ENCODE measurements around the gene IL3. TPM values are rescaled to one million over a fixed set of nuclear protein-coding genes. Genes with fewer than 3 reads are reported as not detected.

Gene IL3
- total RNA-seq, 1 experiment from 2014 or later, result not detected

DNA sequence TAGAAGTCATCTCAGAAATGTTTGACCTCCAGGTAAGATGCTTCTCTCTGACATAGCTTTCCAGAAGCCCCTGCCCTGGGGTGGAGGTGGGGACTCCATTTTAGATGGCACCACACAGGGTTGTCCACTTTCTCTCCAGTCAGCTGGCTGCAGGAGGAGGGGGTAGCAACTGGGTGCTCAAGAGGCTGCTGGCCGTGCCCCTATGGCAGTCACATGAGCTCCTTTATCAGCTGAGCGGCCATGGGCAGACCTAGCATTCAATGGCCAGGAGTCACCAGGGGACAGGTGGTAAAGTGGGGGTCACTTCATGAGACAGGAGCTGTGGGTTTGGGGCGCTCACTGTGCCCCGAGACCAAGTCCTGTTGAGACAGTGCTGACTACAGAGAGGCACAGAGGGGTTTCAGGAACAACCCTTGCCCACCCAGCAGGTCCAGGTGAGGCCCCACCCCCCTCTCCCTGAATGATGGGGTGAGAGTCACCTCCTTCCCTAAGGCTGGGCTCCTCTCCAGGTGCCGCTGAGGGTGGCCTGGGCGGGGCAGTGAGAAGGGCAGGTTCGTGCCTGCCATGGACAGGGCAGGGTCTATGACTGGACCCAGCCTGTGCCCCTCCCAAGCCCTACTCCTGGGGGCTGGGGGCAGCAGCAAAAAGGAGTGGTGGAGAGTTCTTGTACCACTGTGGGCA, 13.8 kb downstream of the IL3 start:
- Mint-ChIP-seq H3K27ac (ENCODE audit: unreplicated experiment) (no peak overlapping the region), H3K27me3 (ENCODE audit: insufficient read depth, unreplicated experiment) (no peaks in the 10 kb centered on the region), H3K36me3 (ENCODE audit: insufficient read depth, unreplicated experiment) (no peaks in the 10 kb centered on the region), H3K4me3 (ENCODE audit: unreplicated experiment) (no peak overlapping the region), H3K9me3 (ENCODE audit: unreplicated experiment) (no peaks in the 10 kb centered on the region), H3K4me1 (ENCODE audit: low read depth, unreplicated experiment) (no peaks in the 10 kb centered on the region)
- Histone ChIP-seq H3K36me3 (ENCODE audit: control insufficient read depth, insufficient read depth, low read length) (no peaks in the 10 kb centered on the region), H3K4me1 (no peaks in the 10 kb centered on the region), H3K4me3 (ENCODE audit: low read depth, low read length) (no peak overlapping the region), H3K9me3 (no peaks in the 10 kb centered on the region), H3K27me3 (replicated peaks; ENCODE audit: control insufficient read depth, insufficient read depth, low read length) (no peaks in the 10 kb centered on the region)
- BruUV-seq (replicated peaks), result no TSS peak
- POLR2A ChIA-PET, result no interaction called here
- intact Hi-C loops (cut with micrococcal nuclease; ENCODE audit: unreplicated experiment), result no loop called here
- CTCF ChIA-PET, result no interaction called here
- no peak for DNase-seq
- TF ChIP-seq, protein P1, sequence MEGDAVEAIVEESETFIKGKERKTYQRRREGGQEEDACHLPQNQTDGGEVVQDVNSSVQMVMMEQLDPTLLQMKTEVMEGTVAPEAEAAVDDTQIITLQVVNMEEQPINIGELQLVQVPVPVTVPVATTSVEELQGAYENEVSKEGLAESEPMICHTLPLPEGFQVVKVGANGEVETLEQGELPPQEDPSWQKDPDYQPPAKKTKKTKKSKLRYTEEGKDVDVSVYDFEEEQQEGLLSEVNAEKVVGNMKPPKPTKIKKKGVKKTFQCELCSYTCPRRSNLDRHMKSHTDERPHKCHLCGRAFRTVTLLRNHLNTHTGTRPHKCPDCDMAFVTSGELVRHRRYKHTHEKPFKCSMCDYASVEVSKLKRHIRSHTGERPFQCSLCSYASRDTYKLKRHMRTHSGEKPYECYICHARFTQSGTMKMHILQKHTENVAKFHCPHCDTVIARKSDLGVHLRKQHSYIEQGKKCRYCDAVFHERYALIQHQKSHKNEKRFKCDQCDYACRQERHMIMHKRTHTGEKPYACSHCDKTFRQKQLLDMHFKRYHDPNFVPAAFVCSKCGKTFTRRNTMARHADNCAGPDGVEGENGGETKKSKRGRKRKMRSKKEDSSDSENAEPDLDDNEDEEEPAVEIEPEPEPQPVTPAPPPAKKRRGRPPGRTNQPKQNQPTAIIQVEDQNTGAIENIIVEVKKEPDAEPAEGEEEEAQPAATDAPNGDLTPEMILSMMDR (IDR thresholded peaks at IDR 0.05; ENCODE audit: insufficient read depth in 1 of 2, low read depth in 1 of 2, low read length in 1 of 2, severe bottlenecking in 1 of 2, unreplicated experiment in 1 of 2), result no peak

DNA sequence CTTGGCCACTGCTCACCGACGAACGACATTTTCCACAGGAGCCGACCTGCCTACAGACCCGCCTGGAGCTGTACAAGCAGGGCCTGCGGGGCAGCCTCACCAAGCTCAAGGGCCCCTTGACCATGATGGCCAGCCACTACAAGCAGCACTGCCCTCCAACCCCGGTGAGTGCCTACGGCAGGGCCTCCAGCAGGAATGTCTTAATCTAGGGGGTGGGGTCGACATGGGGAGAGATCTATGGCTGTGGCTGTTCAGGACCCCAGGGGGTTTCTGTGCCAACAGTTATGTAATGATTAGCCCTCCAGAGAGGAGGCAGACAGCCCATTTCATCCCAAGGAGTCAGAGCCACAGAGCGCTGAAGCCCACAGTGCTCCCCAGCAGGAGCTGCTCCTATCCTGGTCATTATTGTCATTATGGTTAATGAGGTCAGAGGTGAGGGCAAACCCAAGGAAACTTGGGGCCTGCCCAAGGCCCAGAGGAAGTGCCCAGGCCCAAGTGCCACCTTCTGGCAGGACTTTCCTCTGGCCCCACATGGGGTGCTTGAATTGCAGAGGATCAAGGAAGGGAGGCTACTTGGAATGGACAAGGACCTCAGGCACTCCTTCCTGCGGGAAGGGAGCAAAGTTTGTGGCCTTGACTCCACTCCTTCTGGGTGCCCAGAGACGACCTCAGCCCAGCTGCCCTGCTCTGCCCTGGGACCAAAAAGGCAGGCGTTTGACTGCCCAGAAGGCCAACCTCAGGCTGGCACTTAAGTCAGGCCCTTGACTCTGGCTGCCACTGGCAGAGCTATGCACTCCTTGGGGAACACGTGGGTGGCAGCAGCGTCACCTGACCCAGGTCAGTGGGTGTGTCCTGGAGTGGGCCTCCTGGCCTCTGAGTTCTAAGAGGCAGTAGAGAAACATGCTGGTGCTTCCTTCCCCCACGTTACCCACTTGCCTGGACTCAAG, 14.6 kb downstream of the IL3 start:
- Histone ChIP-seq H3K9me3 (no peaks in the 10 kb centered on the region), H3K4me3 (ENCODE audit: low read depth, low read length) (no peak overlapping the region), H3K4me1 (no peaks in the 10 kb centered on the region), H3K36me3 (ENCODE audit: control insufficient read depth, insufficient read depth, low read length) (no peaks in the 10 kb centered on the region), H3K27me3 (replicated peaks; ENCODE audit: control insufficient read depth, insufficient read depth, low read length) (no peaks in the 10 kb centered on the region)
- no TSS peak for BruUV-seq (replicated peaks)
- no peak overlapping the region for H3K27ac Mint-ChIP-seq (ENCODE audit: unreplicated experiment)
- no peaks in the 10 kb centered on the region for H3K9me3 Mint-ChIP-seq (ENCODE audit: unreplicated experiment)
- intact Hi-C loops (cut with micrococcal nuclease; ENCODE audit: unreplicated experiment), result no loop called here
- CTCF ChIA-PET, result no interaction called here
- H3K27me3 Mint-ChIP-seq (ENCODE audit: insufficient read depth, unreplicated experiment), result no peaks in the 10 kb centered on the region
- no peaks in the 10 kb centered on the region for H3K4me1 Mint-ChIP-seq (ENCODE audit: low read depth, unreplicated experiment)
- TF ChIP-seq, protein P1 (IDR thresholded peaks at IDR 0.05; ENCODE audit: insufficient read depth in 1 of 2, low read depth in 1 of 2, low read length in 1 of 2, severe bottlenecking in 1 of 2, unreplicated experiment in 1 of 2), result no peak
- no peaks in the 10 kb centered on the region for H3K36me3 Mint-ChIP-seq (ENCODE audit: insufficient read depth, unreplicated experiment)
- POLR2A ChIA-PET, result no interaction called here
- DNase-seq, result no peak
- no peak overlapping the region for H3K4me3 Mint-ChIP-seq (ENCODE audit: unreplicated experiment)

DNA sequence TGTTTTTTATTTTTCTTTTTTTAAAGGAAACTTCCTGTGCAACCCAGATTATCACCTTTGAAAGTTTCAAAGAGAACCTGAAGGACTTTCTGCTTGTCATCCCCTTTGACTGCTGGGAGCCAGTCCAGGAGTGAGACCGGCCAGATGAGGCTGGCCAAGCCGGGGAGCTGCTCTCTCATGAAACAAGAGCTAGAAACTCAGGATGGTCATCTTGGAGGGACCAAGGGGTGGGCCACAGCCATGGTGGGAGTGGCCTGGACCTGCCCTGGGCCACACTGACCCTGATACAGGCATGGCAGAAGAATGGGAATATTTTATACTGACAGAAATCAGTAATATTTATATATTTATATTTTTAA, 15.2 kb downstream of the IL3 start:
- CTCF ChIA-PET, result no interaction called here
- Mint-ChIP-seq H3K27me3 (ENCODE audit: insufficient read depth, unreplicated experiment) (no peaks in the 10 kb centered on the region), H3K36me3 (ENCODE audit: insufficient read depth, unreplicated experiment) (no peaks in the 10 kb centered on the region), H3K4me1 (ENCODE audit: low read depth, unreplicated experiment) (no peaks in the 10 kb centered on the region), H3K27ac (ENCODE audit: unreplicated experiment) (no peak overlapping the region), H3K4me3 (ENCODE audit: unreplicated experiment) (no peak overlapping the region), H3K9me3 (ENCODE audit: unreplicated experiment) (no peaks in the 10 kb centered on the region)
- DNase-seq, result no peak
- H3K36me3 ChIP-seq (ENCODE audit: control insufficient read depth, insufficient read depth, low read length), result no peaks in the 10 kb centered on the region
- no peak overlapping the region for H3K4me3 ChIP-seq (ENCODE audit: low read depth, low read length)
- no TSS peak for BruUV-seq (replicated peaks)
- POLR2A ChIA-PET, result no interaction called here
- no peaks in the 10 kb centered on the region for H3K4me1 ChIP-seq
- intact Hi-C loops (cut with micrococcal nuclease; ENCODE audit: unreplicated experiment), result no loop called here
- no peaks in the 10 kb centered on the region for H3K27me3 ChIP-seq (replicated peaks; ENCODE audit: control insufficient read depth, insufficient read depth, low read length)
- no peaks in the 10 kb centered on the region for H3K9me3 ChIP-seq
- TF ChIP-seq, protein P1 (IDR thresholded peaks at IDR 0.05; ENCODE audit: insufficient read depth in 1 of 2, low read depth in 1 of 2, low read length in 1 of 2, severe bottlenecking in 1 of 2, unreplicated experiment in 1 of 2), result no peak
